ENCODE results near the gene NSFL1C.
A peak's percentile ranks its signal among the peaks of the same experiment; 100 is the strongest.

Gene NSFL1C

GRCh38 chr20:1484438-1485116 is 17.9 kb upstream of the NSFL1C start:
- no peak for DNase-seq

DNA sequence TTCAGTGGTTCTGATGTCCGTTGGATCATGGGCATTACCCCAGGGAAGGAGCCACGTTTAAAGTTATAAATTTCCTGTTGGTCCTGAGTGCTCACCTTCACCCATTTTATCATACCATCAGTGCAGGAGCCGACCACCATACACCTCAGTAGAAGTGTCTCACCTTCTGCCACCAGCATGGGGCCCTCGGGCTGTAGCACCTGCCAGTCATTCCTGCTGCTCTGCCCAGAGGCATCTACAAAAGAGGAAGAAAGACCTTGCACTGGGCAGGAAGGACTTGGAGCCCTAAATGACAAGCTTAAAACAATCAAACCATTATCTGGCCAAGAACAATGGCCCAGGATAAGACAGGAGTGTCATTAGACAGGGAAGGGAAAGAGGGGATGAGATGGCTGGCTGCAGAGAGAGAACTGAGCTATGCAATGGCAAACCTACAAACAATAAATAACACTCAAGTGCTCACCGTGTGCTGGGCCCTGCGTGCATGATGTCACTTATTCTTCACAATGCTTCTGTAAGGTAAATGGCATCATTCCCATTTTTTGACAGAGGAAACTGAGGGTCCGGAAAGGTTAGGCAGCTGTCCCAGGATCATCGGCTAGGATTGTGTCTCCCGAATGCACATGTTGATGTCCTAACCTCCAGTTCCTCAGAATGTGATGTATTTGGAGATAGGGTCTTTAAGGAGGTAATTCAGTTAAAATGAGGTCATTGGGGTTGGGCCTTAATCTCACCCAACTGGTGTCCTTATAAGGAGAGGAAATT is 13.4 kb upstream of the NSFL1C start:
- no peak for DNase-seq

GRCh38 chr20:1478566-1478965 is 11.9 kb upstream of the NSFL1C start:
- DNase-seq: no peak

DNA sequence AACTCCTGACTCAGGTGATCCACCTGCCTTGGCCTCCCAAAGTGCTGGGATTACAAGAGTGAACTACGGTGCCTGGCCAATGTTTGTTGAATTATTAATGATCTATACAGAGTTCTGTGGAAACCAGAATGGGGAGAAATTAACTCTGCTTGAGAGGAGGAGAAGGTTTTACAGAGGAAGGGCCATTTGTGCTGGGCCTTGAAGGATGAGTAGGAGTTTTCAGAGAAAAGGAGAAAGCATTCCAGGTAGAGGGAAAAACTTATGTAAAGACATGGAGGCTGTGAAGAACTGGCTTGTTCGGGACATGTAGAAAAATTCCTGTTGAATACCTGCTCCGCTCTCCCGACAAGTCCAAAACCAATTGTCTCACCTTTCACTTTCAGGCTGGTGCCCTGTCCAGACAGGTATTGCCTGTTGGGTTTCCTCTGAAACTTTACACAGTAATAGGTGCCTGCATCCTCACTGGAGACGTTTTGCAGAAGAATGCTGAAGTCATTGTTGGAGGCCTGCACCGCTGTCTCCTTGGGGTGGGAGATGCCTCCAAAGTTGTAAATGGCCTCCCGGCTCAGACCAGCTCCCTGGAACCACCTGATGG is 11.3 kb upstream of the NSFL1C start:
- DNase-seq: no peak

- DNase-seq: no peak
Observed at GRCh38 chr20:1474817-1475603, 8.4 kb upstream of the NSFL1C start.

- no peak for DNase-seq
Observed at GRCh38 chr20:1474325-1474724, 7.7 kb upstream of the NSFL1C start.

- DNase-seq: no peak
Observed at GRCh38 chr20:1473246-1474220, 6.9 kb upstream of the NSFL1C start.

- no peak for DNase-seq
Observed at GRCh38 chr20:1472556-1473245, 6.1 kb upstream of the NSFL1C start.

DNA sequence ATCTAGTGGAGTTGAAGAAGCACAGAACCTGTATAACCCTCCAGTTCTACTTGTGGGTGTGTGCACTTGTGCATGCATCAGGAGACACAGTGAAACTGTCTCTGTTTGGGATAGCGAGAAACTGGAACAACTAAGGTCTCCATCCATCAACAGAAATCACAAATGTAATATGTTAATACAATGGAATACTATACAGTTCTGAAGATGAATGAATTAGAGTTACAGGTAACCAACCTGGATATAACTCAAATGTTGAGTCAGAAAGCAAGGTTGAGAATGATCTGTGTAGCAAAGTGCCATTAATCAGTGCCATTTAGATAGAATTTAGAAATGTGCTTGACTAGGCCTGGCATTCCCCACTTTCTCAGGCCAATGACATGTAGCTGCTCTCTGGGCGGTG is 4.6 kb upstream of the NSFL1C start:
- DNase-seq: no peak

DNA sequence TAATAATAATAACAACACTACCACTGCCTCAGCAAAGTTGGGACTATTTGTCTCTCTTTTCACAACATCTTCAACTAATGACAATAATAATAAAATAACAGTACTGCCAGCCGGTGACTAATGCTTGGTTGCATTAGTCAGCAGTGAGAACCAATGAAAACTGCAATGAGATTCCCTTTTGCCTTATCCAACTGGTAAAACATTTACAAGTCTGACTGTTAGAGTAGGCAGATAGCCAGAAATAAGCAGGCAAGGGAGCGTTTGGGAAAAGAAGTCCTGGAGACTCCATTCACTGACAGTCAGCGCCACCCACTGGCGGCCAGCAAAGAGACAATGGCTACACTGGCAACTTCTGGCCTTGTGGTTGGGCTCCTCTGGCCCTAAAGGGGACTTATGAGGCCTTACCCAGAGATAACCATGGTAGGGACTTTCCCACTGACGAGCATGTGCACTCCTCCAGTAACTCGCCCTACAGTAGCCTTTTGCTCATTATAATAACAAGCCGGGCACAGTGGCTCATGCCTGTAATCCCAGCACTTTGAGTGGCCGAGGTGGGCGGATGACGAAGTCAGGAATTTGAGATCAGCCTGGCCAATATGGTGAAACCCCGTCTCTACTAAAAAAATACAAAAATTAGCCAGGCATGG is 3.4 kb upstream of the NSFL1C start:
- peak; percentile 60 for DNase-seq

DNA sequence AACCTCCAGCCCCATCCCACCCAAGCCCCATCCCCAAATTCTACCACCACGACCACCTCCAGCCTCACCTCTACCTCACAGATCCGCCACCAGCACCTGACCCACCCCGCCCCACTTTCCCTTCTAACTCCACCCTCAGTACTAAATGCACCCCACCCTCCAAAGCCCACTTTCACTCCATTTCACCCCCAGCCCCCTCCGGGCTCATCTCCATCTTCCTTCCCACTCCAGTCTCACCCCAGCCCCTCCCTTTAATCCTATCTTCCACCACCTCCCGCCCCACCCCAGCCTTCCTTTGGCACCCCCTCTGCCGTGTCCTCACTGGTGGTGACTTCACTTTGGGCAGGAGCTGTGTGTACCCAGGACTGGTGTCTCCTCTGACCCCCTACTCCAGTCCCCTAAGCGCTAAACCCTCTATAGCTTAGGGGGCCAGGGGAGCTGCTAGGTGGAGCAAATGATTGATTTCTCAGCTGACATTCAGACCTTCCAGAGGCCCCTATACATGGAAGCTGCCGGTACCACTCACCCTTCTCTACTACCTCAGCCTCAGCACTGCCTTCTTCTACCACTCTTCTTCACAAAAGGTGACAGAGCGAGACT is 2.8 kb upstream of the NSFL1C start:
- DNase-seq: no peak

DNA sequence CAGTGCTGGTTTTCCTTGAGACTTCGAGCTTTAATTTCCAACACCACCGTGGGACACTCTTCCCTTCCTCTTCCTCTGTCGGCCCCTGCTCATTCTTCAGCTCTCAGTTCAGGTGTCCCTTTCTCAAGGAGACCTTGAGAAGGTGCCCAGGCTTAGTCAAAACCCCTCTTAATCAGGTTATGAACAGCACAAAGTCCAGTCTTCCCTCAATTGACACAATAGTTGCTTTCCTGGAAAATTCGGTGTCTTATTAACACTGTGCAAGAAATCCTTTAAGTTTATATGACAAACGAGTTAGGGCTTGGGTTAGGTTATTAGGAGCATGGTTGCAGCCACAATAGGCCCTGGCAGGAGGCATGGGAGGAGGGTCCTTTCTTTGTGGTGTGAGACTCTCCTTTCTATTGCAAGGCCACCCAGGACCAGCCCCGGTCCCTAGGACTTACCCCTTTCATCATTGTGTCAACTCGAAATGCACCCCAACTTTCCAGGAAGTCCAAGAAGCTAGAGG is 1.5 kb upstream of the NSFL1C start:
- DNase-seq: no peak

GRCh38 chr20:1467355-1468116 is 887 bp upstream of the NSFL1C start:
- no peak for DNase-seq

- no peak for DNase-seq
Observed at GRCh38 chr20:1467082-1467354, 369 bp upstream of the NSFL1C start.

DNA sequence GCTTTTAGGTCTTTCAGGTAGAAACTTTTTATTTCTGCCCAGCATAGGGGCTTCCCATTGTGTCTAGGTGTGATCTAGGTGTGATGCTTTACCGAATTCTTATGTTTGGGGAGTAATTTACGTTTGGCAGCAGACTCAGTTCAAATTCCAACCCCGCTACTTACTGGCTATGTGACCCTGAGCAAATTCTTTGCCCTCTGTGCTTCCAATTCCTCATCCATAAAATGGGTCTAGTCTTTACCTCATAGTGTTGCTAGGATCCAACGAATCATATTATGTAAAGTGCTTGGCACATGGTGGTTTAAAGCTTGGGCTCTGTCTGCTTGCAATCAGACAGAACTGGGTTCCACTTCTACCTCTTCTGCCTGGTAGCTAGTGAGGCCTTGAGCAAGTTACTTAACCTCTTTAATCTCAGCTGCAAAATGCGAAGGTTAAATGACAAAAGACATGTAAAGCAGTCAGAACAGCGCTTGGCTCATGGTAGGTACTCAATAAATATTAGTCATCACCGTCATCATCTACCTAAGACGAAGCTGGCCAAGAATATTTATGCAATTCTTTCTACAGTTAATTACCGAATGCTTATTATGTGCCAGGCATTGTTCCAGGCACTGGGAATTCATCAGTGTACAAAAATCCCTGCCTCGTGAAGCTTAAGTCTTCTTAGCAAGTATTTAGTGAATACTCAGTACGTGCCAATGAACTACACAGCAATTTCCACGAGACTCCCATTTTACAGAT is 1.0 kb downstream of the NSFL1C start:
- no peak for DNase-seq

DNA sequence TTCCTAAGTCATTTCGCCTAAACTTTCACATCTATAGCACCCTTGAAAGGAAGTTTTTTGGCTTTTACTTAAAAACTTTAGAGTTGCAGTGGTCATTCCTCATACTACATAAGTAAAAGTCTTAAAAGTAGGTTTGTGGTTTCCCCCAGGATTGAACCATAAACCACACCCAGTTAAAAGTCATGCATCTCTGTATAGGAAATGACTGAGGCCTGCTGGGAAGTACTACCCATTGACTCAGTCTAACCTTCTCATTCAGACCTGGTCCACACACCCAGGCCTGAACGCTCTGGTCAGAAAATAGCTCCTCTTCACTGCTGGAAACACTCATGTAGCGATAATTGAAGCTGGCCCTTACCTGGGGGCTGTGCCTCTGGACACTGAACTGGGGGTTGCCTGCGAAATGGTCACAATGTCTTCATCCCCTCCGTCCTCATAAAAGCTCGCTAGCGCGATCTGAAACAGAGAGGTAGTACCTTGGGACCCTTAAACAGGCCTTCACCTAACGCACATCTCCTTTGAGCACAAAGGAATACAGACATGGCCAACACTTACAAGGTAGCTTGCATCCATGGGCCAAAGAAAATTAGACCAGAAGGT is 2.6 kb downstream of the NSFL1C start:
- DNase-seq: no peak

DNA sequence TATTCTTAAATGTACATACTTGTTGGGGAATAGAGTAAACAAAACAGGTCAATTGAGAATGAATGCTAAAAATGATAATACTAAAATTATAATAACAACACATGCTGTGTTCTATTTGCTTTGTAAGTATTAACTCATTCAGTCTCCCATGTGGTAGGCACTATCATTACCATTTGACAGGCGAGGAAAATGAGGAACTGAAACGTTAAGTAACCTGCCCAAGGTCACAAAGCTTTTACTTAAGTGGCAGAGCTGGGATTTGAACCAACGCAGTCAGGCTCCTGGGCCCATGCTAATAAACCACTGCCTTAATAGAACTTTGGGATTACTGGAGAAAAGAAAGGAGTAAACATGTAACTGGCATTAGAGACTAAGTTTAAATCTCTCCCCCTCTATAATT is 3.8 kb downstream of the NSFL1C start:
- DNase-seq: no peak

- DNase-seq: no peak
Observed at GRCh38 chr20:1462001-1462400, 4.6 kb downstream of the NSFL1C start.

DNA sequence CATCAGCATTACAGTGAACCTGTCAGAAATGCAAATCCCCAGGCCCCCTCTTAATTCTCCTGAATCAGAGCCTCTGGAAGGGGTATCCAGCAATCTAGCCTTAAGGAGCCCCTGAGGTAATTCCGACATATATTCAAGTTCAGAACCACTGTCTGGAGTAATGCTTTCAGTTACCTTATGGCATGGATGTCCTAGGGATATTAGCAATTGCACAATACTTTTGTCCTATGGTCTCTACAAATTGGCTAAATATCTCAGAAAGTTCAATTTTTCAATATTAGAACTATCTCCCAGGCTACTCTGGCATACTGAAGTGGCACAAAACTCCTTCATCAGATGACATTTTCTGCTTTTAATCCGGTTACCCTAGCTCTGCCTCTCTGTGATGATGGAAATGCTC is 6.4 kb downstream of the NSFL1C start:
- no peak for DNase-seq

All from NCI-H1092 treated with DMSO at 0.1 percent for 48 hours (cell line).